Stimulated activated CD4-positive, alpha-beta T cell treated with anti-CD3 and anti-CD28 coated beads, Interleukin-1b, Interleukin-23, amount 100 ng/mL, for 24 hours (primary cell): ENCODE results near the gene ASH1L.
"Not testable (repeated sequence)": the region's sequence is repeated elsewhere in the genome, so short reads cannot be mapped to it uniquely, and the experiment has no call there.

Experiments used
- DNase-seq, 4 experiments: peaks; one replicate each; pipeline ENCODE4 v3.0.0-alpha.2; 2020; ENCODE audit warnings: low read depth in 4 of 4, low spot score in 1 of 4

Gene ASH1L

DNA sequence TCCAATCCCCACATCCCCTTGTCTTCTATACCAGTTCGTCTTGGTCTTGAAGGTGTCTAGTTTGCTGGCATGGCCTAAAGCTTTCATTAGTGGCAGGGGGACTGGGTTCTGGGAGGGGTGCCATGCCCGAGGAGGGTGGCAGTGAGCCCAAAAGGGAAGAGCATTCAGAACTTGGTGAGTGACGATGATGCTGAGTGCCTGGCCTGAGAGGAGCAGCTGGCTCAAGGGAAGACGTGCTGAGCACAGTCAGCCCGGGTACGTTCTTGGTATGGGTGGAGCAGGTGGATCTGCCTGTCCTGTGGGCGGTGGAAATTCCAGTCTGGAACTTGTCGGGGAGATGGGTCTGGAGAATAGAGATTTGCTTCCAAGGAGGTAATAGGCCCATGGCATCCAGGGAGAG lies 249.3 kb downstream of the ASH1L start:
- DNase-seq, result no peak

DNA sequence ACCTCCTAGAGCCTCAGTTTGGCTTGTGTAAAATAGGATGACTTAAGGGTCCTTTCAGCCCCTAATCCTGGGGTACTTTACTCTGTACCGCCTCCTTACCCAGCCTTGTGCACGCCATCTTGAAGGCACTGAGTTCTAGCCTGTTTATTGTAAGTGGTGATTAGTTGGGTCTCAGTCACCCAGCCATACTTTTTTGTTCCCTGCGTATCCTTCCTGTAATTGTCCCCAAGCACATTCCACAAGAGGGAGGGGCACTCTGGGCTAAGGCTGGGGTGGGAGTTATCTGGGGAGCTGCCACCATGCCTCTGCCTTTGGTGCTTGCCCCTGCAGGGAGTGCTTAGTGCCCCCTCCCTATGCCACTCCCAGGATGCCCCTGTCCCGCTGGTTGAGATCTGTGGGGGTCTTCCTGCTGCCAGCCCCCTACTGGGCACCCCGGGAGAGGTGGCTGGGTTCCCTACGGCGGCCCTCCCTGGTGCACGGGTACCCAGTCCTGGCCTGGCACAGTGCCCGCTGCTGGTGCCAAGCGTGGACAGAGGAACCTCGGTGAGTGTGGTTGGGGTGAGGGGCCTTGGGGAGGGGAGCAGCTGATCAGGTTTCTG lies 253.1 kb downstream of the ASH1L start:
- no peak for DNase-seq

DNA sequence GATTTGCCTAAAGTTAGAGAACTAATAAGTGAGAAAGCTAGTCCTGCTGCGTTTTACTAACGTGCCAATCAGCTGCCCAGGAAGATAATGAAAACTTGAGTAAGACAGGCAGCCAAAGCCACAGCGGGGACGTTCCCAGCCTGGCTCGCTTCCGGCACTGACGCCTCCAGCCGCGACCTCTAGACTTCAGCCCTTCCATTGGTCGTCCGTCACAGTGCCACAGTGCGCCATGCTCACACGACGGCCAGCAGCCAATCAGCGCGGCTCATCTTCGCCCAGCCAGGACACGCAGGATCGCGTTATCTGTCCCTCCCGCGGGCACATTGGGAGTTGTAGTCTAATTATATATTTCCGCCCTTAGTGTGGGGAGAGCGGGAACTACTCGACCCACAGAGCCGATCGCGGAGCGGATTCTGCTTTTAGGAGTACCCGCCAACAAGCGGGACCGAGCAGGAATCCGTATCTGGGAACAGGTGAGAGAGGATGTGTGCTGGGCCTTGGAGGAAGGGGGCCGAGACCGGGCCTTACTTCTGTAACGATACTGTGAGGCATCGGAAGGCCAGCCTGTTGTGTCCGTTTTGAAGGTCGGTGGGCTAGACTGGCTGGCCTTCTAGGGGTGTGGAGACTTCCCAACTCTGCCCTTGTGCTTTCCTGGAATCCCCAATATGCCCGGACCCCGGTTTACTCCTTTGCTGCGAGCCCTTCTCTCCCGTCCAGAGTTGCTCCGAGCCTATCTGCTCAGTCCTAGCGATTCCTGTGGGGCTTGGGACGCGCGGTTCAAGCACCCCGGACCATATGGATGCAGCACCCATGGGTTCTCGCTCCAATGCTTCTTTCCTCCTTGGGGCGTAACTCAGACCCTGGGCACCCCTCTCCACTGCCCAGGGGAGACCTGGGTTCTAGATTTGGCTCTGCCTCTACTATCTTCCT lies 253.8 kb downstream of the ASH1L start, which contains the start of gene FDPS:
TSS of gene FDPS (plus strand) at position 374 of the 930 bp plus-strand sequence. CDS start 924 bp downstream, outside the sequence.
- peak; percentile 87 to 95 (median 90) for DNase-seq

GRCh38 chr1:155307247-155307740 lies 255.3 kb downstream of the ASH1L start:
- DNase-seq, result no peak

DNA sequence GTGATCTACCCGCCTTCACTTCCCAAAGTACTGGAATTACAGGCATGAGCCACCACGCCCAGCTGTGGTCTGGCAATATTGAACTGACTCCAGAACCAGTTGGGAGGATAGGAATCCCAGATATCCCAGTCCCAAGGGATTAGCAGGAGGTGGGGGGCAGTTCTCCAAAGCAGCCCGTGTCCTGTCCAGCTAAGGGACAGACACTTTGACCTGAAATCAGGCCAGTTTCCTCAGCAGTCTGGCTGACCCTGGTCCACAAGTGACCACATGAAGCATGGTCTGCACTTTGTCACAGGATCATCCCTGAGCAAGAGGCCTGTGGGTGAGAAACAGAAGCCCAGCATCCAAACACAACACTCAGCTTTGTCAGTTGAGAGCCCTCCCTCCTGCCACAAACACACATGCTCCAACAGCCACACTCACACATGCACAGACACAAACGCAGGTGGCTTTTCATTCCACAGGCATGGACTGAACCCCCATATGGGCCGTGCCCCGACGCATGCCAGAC lies 256.7 kb downstream of the ASH1L start:
- no peak for DNase-seq

DNA sequence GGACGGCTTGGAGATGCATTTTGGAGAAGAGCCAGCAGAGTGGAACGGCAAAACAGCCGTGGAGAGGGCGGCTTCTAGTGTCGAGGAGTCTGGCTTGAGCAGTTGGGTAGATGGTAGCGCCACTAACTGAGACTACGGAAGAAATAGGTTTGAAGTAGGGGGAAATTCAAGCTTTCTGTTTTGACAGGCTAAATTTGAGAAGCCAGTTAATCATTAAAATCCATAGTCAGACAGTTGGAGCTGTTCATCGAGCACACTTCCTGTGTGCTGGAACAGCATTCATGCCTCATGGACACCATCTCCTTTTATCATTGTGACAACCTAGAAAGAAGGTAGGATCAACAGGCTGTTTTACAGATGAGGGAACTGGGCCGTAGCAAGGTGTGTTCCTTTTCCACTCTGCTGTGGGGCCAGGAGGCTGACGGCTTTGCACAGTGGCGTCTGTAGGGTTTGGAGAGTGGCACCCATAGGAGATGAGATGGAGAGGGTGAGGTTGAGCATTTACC lies 258.0 kb downstream of the ASH1L start:
- no peak for DNase-seq

GRCh38 chr1:155301342-155301841 lies 261.2 kb downstream of the ASH1L start, which contains the start of gene PKLR:
Gene PKLR, minus strand, starts transcription at chr1:155301438. Its CDS starts 43 bp downstream, at chr1:155301395.
- DNase-seq, result no peak

- DNase-seq, result no peak
Measured at GRCh38 chr1:155300553-155301329, 261.9 kb downstream of the ASH1L start.

DNA sequence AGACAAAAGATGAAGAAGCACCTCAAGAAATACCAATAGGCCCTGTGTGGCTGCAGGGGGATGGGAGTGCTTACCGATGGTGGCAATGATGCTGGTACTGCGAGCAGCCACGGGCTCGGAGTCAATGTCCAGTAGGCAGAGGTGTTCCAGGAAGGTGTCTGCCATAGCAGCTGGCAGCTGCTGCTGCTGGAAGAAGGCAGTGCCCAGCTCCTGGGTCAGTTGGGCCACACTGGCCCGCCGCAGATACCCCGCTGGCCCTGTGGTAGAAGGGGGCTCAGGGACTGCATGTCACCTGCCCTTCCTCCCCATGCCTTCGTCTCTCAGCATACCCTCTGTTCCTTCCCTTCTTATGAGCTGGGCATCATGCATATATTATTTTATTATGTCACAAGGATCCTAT lies 262.6 kb downstream of the ASH1L start:
- no peak for DNase-seq

DNA sequence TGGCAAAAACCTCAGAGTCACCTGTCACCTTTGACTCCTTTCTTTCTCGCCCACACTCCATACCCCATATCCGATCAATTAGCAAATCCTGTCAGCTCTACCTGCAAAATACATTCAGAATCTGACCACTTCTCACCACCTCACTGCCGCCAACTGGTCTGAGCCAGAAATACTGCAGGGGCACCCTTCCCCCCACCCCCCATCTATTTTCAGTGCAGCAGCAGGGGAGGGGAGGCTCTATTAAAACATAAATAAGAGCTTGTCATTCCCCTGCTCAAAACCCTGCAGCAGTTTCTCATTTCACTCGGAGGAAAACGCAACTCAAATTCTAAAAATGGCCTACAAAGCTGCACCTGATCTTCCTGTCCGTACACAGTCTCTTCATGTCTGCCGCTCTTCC lies 265.2 kb downstream of the ASH1L start:
- DNase-seq, result no peak

DNA sequence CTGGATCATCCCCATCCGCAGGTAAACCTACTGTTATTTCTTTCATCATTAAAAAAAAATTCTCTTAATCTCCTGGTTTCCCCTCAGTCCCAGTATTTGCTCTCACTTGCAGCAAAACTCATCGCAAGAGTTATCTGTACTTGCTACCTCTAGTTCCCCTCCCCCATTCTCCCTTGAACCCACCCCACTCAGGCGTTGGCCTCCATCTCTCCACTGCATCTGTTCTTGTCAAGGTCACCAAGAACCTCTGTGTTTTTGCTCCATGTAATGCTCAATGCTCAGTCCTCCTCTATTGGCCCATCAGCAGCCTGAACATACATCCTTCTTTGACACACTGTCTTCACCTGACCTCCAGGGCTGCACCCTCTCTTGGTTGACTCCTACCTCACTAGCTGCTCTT lies 265.9 kb downstream of the ASH1L start:
- DNase-seq, result no peak

DNA sequence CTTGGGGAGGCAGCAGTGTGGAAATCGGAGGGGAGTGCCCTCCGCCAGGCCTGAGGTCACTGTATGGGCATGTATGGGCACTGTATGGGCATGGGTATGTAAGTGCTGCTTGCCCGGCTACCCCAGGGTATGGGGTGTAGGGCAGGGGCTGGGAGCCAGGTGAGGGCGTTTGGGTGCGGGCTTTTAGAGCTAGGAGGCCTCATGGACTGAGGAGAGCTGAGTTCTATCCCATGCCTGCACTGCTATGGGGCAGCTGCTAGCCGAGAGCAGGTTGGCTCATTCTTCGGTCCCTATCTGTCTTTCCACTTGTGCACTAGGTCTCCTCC lies 266.7 kb downstream of the ASH1L start:
- no peak for DNase-seq

- no peak for DNase-seq
Measured at GRCh38 chr1:155295183-155295941, 267.2 kb downstream of the ASH1L start.

DNA sequence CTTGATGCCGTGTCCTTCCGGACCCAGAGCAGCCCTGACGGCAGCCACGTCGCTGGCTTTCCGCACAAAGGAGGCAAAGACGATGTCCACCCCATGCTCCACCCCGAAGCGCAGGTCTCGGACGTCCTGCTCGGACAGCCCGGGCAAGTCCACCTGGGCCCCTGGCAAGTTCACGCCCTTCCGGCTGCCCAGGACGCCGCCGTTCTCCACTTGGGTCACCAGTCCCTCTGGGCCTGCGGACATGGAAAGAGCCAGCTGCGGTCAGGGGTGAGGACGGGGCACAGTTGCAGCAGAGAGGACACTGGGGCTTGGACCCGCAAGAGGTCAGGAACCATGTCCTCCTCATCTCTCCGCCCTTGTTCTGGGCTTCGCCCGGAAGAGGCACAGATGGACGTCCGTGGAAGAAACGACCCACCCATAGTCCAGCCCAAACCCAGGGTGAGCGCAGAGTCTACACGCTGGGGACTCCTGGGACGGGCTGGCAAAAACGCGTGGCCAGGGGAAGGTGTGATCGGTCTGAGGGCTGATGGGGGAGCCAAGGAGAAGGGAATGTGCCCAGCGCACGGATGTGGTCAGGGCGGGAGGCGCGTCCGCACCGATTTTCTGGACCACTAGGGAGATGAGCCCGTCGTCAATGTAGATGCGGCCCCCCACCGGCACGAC lies 268.0 kb downstream of the ASH1L start:
- DNase-seq, result no peak

DNA sequence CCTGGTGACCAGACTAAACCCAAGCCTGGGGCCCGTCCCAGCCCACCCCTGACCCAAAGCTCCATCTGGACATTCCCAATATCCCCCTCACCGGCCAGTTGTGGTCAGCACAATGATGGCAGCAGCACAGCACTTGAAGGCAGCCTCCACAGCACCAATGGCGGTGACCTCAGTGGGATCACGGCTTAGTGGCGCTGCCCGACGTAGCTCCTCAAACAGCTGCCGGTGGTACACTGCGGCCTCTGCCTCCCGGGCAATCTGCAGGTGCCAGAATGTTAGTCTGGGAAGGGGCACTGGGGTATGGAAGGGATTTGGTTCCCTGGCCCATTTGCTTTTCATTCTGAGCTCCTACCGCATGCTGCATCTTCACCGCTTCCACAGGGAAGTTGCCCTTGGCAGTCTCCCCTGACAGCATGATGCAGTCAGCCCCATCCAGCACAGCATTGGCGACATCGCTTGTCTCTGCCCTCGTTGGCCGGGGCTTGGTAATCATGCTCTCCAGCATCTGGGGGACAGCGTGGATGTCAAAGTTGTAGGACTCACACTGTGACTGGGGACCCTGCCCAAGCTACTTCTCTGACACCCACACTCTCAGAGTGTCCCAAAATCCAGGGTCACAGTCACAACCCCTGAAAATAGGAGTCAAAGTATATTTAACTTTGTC lies 269.4 kb downstream of the ASH1L start:
- no peak for DNase-seq

DNA sequence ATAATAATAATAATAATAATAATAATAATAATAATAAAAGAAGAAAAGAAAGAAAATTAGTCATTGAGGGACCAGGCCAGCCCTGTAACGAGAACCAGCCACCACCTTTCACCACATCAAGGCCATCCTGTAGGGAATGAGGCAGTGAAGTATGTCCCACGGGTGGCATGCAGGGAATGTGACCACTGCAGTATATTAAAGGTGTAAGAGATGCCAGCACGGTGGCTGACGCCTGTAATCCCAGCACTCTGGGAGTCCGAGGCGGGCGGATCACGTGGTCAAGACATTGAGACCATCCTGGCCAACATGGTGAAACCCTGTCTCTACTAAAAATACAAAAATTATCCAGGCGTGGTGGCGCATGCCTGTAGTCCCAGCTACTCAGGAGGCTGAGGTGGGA lies 271.6 kb downstream of the ASH1L start:
- not testable (repeated sequence) for DNase-seq

- DNase-seq, result no peak
Measured at GRCh38 chr1:155287987-155288543, 274.5 kb downstream of the ASH1L start.

GRCh38 chr1:155286544-155286943 lies 276.1 kb downstream of the ASH1L start:
- no peak for DNase-seq

GRCh38 chr1:155285631-155286044 lies 277.0 kb downstream of the ASH1L start:
- no peak for DNase-seq
